ENCODE data around the gene GRIN2A. TPM values are rescaled to one million over a fixed set of nuclear protein-coding genes. Genes with fewer than 3 reads are reported as not detected.

Gene GRIN2A
- polyA plus RNA-seq, 1 donor (not counting 4 experiments of a cell fraction or from before 2014, with no cell fraction given): 0.01 TPM

- Histone ChIP-seq H3K79me2 (ENCODE audit: control insufficient read depth, insufficient read depth, low read length) (no peaks in the 10 kb centered on the region), H4K20me1 (ENCODE audit: control insufficient read depth, extremely low read depth, insufficient read depth, low read length) (no peaks in the 10 kb centered on the region), H3K4me2 (ENCODE audit: control insufficient read depth, extremely low read depth, insufficient read depth, low read depth, low read length) (no peak overlapping the region), H2AFZ (ENCODE audit: control insufficient read depth, low read length) (no peak overlapping the region), H3K9me1 (ENCODE audit: control insufficient read depth, extremely low read depth, insufficient read depth, low read length) (no peaks in the 10 kb centered on the region), H3K27me3 (ENCODE audit: control insufficient read depth, extremely low read depth, insufficient read depth, low read length) (no peaks in the 10 kb centered on the region), H3K36me3 (ENCODE audit: control insufficient read depth in 2 of 2, extremely low read depth in 1 of 2, insufficient read depth in 2 of 2, low read length in 2 of 2) (no peaks in the 10 kb centered on the region), H3K4me1 (ENCODE audit: control insufficient read depth, extremely low read depth, insufficient read depth, low read length) (no peaks in the 10 kb centered on the region), H3K27ac (ENCODE audit: control insufficient read depth, insufficient read depth, low read length) (no peak overlapping the region), H3K9me3 (ENCODE audit: control insufficient read depth, low read depth, low read length) (no peaks in the 10 kb centered on the region), H3K9ac (ENCODE audit: control insufficient read depth, extremely low read depth, insufficient read depth, low read length) (no peak overlapping the region), H3K4me3 (ENCODE audit: control insufficient read depth in 2 of 3, extremely low read depth in 1 of 3, insufficient read depth in 2 of 3, low read depth in 1 of 3, low read length in 3 of 3) (no peak overlapping the region)
- FAIRE-seq (no peak), DNase-seq (ENCODE audit: low read depth, low spot score) (no peak)
- dilution Hi-C loops (cut with MboI; ENCODE audit: extremely low pct_ligation_motif_present, low sequenced_read_pairs): no loop called here
- TF ChIP-seq EZH2 (IDR thresholded peaks at IDR 0.05; ENCODE audit: low read length) (no peak), CTCF (optimal IDR thresholded peaks at IDR 0.05 in 1 of 3, IDR thresholded peaks at IDR 0.05 in 1 of 3, conservative IDR thresholded peaks at IDR 0.05 in 1 of 3; ENCODE audit: extremely low read depth in 1 of 3, insufficient read depth in 2 of 3, low read length in 3 of 3) (no peak)
Observed at GRCh38 chr16:10169904-10170410, 12.3 kb downstream of the GRIN2A start.

- TF ChIP-seq EZH2 (IDR thresholded peaks at IDR 0.05; ENCODE audit: low read length): no peak
- no peak for TF ChIP-seq CTCF (optimal IDR thresholded peaks at IDR 0.05 in 1 of 3, IDR thresholded peaks at IDR 0.05 in 1 of 3, conservative IDR thresholded peaks at IDR 0.05 in 1 of 3; ENCODE audit: extremely low read depth in 1 of 3, insufficient read depth in 2 of 3, low read length in 3 of 3)
- Histone ChIP-seq H3K36me3 (ENCODE audit: control insufficient read depth in 2 of 2, extremely low read depth in 1 of 2, insufficient read depth in 2 of 2, low read length in 2 of 2) (no peaks in the 10 kb centered on the region), H3K27ac (ENCODE audit: control insufficient read depth, insufficient read depth, low read length) (no peak overlapping the region), H3K9me3 (ENCODE audit: control insufficient read depth, low read depth, low read length) (no peaks in the 10 kb centered on the region), H3K4me1 (ENCODE audit: control insufficient read depth, extremely low read depth, insufficient read depth, low read length) (no peaks in the 10 kb centered on the region), H3K4me2 (ENCODE audit: control insufficient read depth, extremely low read depth, insufficient read depth, low read depth, low read length) (no peak overlapping the region), H4K20me1 (ENCODE audit: control insufficient read depth, extremely low read depth, insufficient read depth, low read length) (no peaks in the 10 kb centered on the region), H3K9me1 (ENCODE audit: control insufficient read depth, extremely low read depth, insufficient read depth, low read length) (no peaks in the 10 kb centered on the region), H3K9ac (ENCODE audit: control insufficient read depth, extremely low read depth, insufficient read depth, low read length) (no peak overlapping the region), H2AFZ (ENCODE audit: control insufficient read depth, low read length) (no peak overlapping the region), H3K79me2 (ENCODE audit: control insufficient read depth, insufficient read depth, low read length) (no peaks in the 10 kb centered on the region), H3K27me3 (ENCODE audit: control insufficient read depth, extremely low read depth, insufficient read depth, low read length) (no peaks in the 10 kb centered on the region), H3K4me3 (ENCODE audit: control insufficient read depth in 2 of 3, extremely low read depth in 1 of 3, insufficient read depth in 2 of 3, low read depth in 1 of 3, low read length in 3 of 3) (no peak overlapping the region)
- dilution Hi-C loops (cut with MboI; ENCODE audit: extremely low pct_ligation_motif_present, low sequenced_read_pairs): no loop called here
- no peak for DNase-seq (ENCODE audit: low read depth, low spot score)
- FAIRE-seq: no peak
Observed at GRCh38 chr16:10169031-10169430, 13.2 kb downstream of the GRIN2A start.

Measured in keratinocyte (primary cell).